Type B pancreatic cell (in vitro differentiated cells): ENCODE results near the gene PUS3. TPM values are rescaled to one million over a fixed set of nuclear protein-coding genes. Genes with fewer than 3 reads are reported as not detected.

Experiments
- DNase-seq: peaks from one replicate; pipeline ENCODE4 v3.0.0; 2021; ENCODE audit warnings: mixed read lengths; ENCODE audit not compliant: unreplicated experiment; ENCODE audit errors: extremely low spot score
- H3K27ac Mint-ChIP-seq: 2 replicates; pipeline ENCODE4 v1.8.0; 2021; ENCODE audit warnings: mild to moderate bottlenecking, mixed read lengths
- H3K27me3 Mint-ChIP-seq: 2 replicates; pipeline ENCODE4 v1.8.0; 2021; ENCODE audit warnings: mixed read lengths
- H3K36me3 Mint-ChIP-seq: 2 replicates; pipeline ENCODE4 v1.8.0; 2021; ENCODE audit warnings: mixed read lengths
- H3K4me1 Mint-ChIP-seq: one replicate; pipeline ENCODE4 v1.8.0; 2021; ENCODE audit warnings: mixed read lengths; ENCODE audit not compliant: unreplicated experiment
- H3K4me3 Mint-ChIP-seq: 2 replicates; pipeline ENCODE4 v1.8.0; 2021; ENCODE audit warnings: mild to moderate bottlenecking, mixed read lengths
- H3K9me3 Mint-ChIP-seq: 2 replicates; pipeline ENCODE4 v1.8.0; 2021; ENCODE audit warnings: mixed read lengths
- CTCF ChIP-seq: fragments of 200-600 bp; sonication (generic); conservative IDR thresholded peaks from 2 replicates; pipeline ENCODE4 v1.5.0; 2021; ENCODE audit warnings: antibody characterized with exemption, mild to moderate bottlenecking
- total RNA-seq: library from RNA; stranded (reverse); gene quantifications from 2 replicates; pipeline ENCODE4 v1.2.1, GENCODE V29; 2021; ENCODE audit warnings: low replicate concordance

PUS3 gene
- total RNA-seq, 1 donor from 2014 or later: 13.5 TPM

GRCh38 chr11:125904678-125905077 lies 1.7 kb upstream of the PUS3 start:
- DNase-seq: no peak
- Mint-ChIP-seq H3K27ac (no peak overlapping the region), H3K36me3 (peaks cover 5% of the 10 kb centered on the region), H3K9me3 (no peaks in the 10 kb centered on the region), H3K27me3 (peaks cover 34% of the 10 kb centered on the region), H3K4me3 (peak overlapping the region; percentile 84), H3K4me1 (peaks cover 20% of the 10 kb centered on the region)
- no peak for TF ChIP-seq CTCF

GRCh38 chr11:125903711-125904659 lies 979 bp upstream of the PUS3 start, which contains the start of gene DDX25:
Gene DDX25 (plus strand): TSS chr11:125904508. CDS start chr11:125904518, 10 bp downstream.
- Mint-ChIP-seq H3K4me3 (peak within 1 kb of the TSS; percentile 98), H3K27me3 (peaks cover 34% of the 10 kb centered on the region), H3K36me3 (peaks cover 5% of the 10 kb centered on the region), H3K9me3 (no peaks in the 10 kb centered on the region), H3K4me1 (peaks cover 20% of the 10 kb centered on the region), H3K27ac (peak within 1 kb of the TSS; percentile 87)
- DNase-seq: peak; percentile 76
- TF ChIP-seq CTCF: no peak

- H3K36me3 Mint-ChIP-seq: peaks cover 5% of the 10 kb centered on the region
- peaks cover 28% of the 10 kb centered on the region for H3K27me3 Mint-ChIP-seq
- no peak for TF ChIP-seq CTCF
- no peak for DNase-seq
- H3K27ac Mint-ChIP-seq: peak overlapping the region; percentile 87
- H3K9me3 Mint-ChIP-seq: no peaks in the 10 kb centered on the region
- H3K4me1 Mint-ChIP-seq: peaks cover 20% of the 10 kb centered on the region
- peak overlapping the region; percentile 98 for H3K4me3 Mint-ChIP-seq
Observed at GRCh38 chr11:125902277-125902926, 604 bp downstream of the PUS3 start.

- H3K4me1 Mint-ChIP-seq: peaks cover 20% of the 10 kb centered on the region
- H3K9me3 Mint-ChIP-seq: no peaks in the 10 kb centered on the region
- DNase-seq: no peak
- peak overlapping the region; percentile 81 for H3K4me3 Mint-ChIP-seq
- no peak for TF ChIP-seq CTCF
- H3K27ac Mint-ChIP-seq: no peak overlapping the region
- peaks cover 5% of the 10 kb centered on the region for H3K36me3 Mint-ChIP-seq
- peaks cover 26% of the 10 kb centered on the region for H3K27me3 Mint-ChIP-seq
Observed at GRCh38 chr11:125901872-125902271, 1.1 kb downstream of the PUS3 start.

GRCh38 chr11:125892994-125893393 lies 10.0 kb downstream of the PUS3 start:
- H3K4me1 Mint-ChIP-seq: no peaks in the 10 kb centered on the region
- H3K27me3 Mint-ChIP-seq: no peaks in the 10 kb centered on the region
- peaks cover 13% of the 10 kb centered on the region for H3K36me3 Mint-ChIP-seq
- DNase-seq: no peak
- TF ChIP-seq CTCF: no peak
- H3K9me3 Mint-ChIP-seq: no peaks in the 10 kb centered on the region
- no peak overlapping the region for H3K27ac Mint-ChIP-seq
- H3K4me3 Mint-ChIP-seq: no peak overlapping the region
